Fibroblast of the aortic adventitia (primary cell): ENCODE measurements around the gene UBE2E2. TPM values are rescaled to one million over a fixed set of nuclear protein-coding genes. Genes with fewer than 3 reads are reported as not detected.
"Not testable (repeated sequence)": the region's sequence is repeated elsewhere in the genome, so short reads cannot be mapped to it uniquely, and the experiment has no call there.

Source experiments
- DNase-seq: peaks from one replicate; pipeline ENCODE4 v3.0.0-alpha.2; 2010; ENCODE audit warnings: low read depth
- H3K4me3 ChIP-seq: 2 replicates; pipeline ENCODE4 v1.5.1; 2011; ENCODE audit warnings: low read depth, mild to moderate bottlenecking, control low read depth, low read length, moderate library complexity
- total RNA-seq: library from RNA; depleted of rRNA; stranded (reverse); fragments of >200 nt; gene quantifications from 2 replicates; pipeline ENCODE4 v1.2.3, GENCODE V29; 2012; ENCODE audit warnings: low replicate concordance
- TF ChIP-seq, protein P1 (sequence below): IDR thresholded peaks from 2 replicates; pipeline ENCODE4 v1.5.1; 2011; ENCODE audit warnings: mild to moderate bottlenecking, low read length, control low read depth, inconsistent platforms; ENCODE audit not compliant: insufficient read depth

Gene UBE2E2
- total RNA-seq, 1 donor, result 49.1 TPM

DNA sequence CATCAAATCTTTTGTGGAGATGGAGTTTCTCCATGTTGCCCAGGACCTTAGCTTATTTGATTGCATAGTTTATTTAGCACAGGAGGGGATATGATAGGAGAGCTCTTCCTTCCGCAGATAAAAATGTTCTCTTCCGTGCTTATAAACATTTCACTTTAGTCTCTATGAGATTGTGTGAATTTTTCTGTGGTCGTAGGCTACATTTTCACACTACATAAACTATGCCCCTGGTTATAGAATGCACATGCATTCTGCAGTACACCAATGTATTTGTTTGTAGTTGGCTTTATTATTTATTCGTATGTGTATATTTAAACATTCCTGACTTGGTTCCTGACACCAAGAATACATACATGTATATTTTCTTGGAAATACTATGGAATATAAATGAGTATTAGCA is 139.2 kb downstream of the UBE2E2 start:
- no peak for DNase-seq
- TF ChIP-seq, protein P1, sequence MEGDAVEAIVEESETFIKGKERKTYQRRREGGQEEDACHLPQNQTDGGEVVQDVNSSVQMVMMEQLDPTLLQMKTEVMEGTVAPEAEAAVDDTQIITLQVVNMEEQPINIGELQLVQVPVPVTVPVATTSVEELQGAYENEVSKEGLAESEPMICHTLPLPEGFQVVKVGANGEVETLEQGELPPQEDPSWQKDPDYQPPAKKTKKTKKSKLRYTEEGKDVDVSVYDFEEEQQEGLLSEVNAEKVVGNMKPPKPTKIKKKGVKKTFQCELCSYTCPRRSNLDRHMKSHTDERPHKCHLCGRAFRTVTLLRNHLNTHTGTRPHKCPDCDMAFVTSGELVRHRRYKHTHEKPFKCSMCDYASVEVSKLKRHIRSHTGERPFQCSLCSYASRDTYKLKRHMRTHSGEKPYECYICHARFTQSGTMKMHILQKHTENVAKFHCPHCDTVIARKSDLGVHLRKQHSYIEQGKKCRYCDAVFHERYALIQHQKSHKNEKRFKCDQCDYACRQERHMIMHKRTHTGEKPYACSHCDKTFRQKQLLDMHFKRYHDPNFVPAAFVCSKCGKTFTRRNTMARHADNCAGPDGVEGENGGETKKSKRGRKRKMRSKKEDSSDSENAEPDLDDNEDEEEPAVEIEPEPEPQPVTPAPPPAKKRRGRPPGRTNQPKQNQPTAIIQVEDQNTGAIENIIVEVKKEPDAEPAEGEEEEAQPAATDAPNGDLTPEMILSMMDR, result no peak

DNA sequence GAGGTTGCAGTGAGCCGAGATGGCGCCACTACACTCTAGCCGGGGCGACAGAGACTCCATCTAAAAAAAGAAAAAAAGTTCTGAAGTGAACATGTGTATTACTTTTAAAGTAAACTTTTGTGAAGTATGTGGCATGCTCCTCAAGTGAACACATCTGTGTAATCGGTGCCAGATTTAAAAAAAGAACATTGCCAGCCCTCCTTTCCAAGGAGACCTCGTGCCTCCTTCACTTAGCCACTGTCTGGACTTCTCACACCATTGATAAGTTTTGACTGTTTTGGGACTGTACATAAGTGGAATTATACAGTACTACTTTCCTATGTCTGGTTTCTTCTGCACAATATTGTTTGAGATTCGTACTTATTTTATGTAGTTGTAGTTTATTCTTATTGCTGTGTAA is 140.4 kb downstream of the UBE2E2 start:
- no peak overlapping the region for H3K4me3 ChIP-seq
- TF ChIP-seq, protein P1, result no peak
- DNase-seq, result no peak

More for the DNA sequence above, 139.2 kb downstream of the UBE2E2 start:
- no peak overlapping the region for H3K4me3 ChIP-seq

DNA sequence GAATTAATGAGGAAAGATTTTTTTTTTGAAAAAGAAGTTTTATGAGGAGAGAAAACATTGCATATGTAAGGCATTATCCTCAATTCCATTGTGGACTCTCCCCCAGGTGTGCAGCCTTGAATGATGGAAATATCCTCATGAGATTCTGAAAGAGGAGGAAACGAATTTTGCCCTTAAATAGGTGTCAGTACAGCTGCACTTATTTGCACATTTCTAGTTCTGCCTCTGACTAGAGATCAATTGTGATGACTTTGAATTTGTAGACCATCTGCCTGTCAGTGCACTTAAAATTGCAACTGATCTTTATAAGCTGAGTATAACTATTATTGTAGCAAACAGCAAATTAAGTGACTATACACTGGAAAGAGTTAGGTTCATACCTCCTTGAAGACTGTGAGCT is 141.8 kb downstream of the UBE2E2 start:
- no peak for DNase-seq
- TF ChIP-seq, protein P1, result no peak

DNA sequence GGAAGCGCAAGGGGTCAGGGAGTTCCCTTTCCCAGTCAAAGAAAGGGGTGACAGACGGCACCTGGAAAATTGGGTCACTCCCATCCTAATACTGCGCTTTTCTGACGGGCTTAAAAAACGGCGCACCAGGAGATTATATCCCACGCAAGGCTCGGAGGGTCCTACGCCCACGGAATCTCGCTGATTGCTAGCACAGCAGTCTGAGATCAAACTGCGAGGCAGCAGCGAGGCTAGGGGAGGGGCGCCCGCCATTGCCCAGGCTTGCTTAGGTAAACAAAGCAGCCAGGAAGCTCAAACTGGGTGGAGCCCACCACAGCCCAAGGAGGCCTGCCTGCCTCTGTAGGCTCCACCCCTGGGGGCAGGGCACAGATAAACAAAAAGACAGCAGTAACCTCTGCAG is 146.3 kb downstream of the UBE2E2 start:
- not testable (repeated sequence) for H3K4me3 ChIP-seq, DNase-seq

More for the DNA sequence above, 141.8 kb downstream of the UBE2E2 start:
- H3K4me3 ChIP-seq, result no peak overlapping the region

- DNase-seq, result no peak
- H3K4me3 ChIP-seq, result no peak overlapping the region
- TF ChIP-seq, protein P1, result no peak
Observed at GRCh38 chr3:23356169-23356568, 153.0 kb downstream of the UBE2E2 start.

DNA sequence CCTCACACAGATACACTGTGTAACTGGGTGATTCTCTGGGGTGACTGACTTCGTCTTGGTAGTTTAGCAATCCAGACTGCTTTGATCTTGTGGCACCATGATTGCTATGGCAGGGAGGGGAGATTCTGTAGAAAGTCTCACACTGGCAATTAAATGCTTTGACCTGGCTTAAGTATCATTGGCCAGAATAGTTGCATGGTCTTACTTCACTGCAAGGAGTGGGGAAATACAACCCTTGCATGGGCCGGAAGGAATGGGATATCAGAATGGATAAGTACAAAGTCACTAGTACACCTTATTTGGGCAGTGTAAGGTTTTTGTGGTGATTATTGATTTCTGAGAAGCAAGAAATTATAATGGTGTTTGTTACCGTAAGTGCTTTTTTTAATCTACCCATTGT is 153.8 kb downstream of the UBE2E2 start:
- TF ChIP-seq, protein P1, result no peak
- H3K4me3 ChIP-seq, result no peak overlapping the region
- DNase-seq, result no peak

- H3K4me3 ChIP-seq, result no peak overlapping the region
- TF ChIP-seq, protein P1, result no peak
- no peak for DNase-seq
Observed at GRCh38 chr3:23359116-23359515, 156.0 kb downstream of the UBE2E2 start.

GRCh38 chr3:23365066-23365465 is 161.9 kb downstream of the UBE2E2 start:
- H3K4me3 ChIP-seq, result no peak overlapping the region
- TF ChIP-seq, protein P1, result no peak

More at GRCh38 chr3:23365066-23365465, 161.9 kb downstream of the UBE2E2 start:
- no peak for DNase-seq
